ENCODE results near the gene ZNF256.

DNA sequence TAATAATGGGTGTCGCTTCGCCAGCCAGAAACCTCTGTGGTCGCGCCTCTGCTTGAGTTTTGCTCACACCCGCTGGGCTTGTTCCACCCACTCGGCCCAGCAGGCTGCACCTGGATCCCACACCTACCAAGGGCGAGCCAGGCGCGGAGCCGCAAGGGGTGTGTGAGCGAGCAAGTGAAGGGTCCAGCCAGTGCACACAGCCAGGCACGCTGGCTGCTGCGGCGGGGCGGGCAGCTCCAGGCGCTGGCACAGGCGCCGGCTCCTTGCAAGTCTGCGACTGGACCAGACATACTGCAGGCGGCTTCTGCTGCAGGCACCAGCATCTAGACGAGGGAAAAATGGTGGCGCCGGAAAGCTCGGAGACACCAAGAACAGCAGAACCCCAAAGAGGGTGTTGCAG lies 1.8 kb upstream of the ZNF256 start:
- TF ChIP-seq, protein P1, sequence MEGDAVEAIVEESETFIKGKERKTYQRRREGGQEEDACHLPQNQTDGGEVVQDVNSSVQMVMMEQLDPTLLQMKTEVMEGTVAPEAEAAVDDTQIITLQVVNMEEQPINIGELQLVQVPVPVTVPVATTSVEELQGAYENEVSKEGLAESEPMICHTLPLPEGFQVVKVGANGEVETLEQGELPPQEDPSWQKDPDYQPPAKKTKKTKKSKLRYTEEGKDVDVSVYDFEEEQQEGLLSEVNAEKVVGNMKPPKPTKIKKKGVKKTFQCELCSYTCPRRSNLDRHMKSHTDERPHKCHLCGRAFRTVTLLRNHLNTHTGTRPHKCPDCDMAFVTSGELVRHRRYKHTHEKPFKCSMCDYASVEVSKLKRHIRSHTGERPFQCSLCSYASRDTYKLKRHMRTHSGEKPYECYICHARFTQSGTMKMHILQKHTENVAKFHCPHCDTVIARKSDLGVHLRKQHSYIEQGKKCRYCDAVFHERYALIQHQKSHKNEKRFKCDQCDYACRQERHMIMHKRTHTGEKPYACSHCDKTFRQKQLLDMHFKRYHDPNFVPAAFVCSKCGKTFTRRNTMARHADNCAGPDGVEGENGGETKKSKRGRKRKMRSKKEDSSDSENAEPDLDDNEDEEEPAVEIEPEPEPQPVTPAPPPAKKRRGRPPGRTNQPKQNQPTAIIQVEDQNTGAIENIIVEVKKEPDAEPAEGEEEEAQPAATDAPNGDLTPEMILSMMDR (IDR thresholded peaks at IDR 0.05): no peak
- no peak for TF ChIP-seq EP300 (IDR thresholded peaks at IDR 0.05)

Data from tibial nerve (tissue), 4 donors.